T follicular helper cell (primary cell): ENCODE measurements around the gene RDM1.

Experiments
- DNase-seq: peaks from one replicate; pipeline ENCODE4 v3.0.0-alpha.2; 2020; ENCODE audit warnings: low read depth

The RDM1 gene

DNA sequence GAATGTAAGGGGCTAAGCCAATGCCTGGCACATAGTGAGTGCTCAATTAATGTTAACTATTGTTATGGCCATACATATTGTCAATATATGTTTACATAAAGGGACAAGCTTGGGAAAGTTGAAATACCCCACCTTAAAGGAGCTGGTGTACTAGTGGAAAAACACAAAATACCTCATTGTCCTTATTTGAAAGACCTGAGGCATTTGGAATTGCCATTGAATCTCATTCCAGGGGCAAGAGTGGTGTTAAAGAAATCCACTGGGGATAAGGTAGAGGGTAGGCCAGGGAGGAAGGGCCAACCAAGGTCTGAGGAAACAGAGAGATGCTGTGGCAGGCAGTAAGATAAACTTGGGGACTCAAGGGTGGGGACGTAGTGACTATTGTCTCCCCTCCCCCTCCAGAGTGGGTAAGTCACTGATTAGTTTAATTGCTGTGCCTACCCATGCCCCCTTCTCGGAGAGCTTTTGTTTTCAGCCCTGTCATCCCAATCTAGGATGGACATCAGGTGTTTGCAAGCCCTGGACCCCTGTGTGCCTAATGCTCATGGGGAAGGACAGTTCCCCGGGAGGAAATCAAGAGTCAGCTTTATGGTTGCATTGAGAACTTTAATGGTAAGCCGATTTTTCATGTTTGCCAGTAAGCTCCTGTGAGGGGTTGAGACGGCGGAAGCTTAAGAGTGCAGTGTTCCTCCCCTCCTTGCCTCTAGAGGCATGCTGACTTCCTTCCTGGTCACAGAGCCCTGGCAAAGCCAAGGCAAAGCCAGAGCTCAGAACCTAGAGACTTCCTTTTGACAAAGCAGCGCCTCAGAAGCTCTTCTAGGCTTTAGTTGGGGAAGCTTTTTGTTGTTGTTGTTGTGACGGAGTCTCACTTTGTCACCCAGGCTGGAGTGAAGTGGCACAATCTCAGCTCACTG is 59.4 kb downstream of the RDM1 start:
- no peak for DNase-seq

DNA sequence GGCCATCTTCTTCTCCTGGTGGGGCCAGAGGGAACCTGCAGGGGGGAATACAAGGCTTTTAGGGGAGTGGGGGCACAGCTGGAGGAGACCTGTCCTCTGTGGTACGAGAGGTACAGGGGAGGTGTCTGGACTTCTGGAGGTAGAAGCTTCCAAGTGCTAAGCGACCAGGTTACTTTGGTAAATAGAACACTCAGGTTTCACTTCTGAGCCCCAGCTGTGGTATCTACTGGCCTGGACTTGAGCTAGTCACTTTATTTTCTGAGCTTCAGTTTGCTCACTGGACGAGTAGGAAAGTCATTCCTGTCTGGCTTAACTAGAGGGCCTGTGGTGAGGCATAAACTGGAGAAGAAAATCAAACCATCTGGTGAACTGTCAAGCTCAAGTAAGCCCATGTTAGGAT is 61.8 kb downstream of the RDM1 start, which contains the start of gene HEATR9:
HEATR9 (minus strand) TSS at position 155 of the 400 bp plus-strand sequence; CDS start at position 6, 149 bp downstream.
- no peak for DNase-seq
